SK-N-SH (cell line): Measurements from ENCODE around the gene XXYLT1.

Experiments
- EZH2phosphoT487 ChIP-seq: fragments of 200-600 bp; sonication (generic); IDR thresholded peaks from 2 replicates; pipeline ENCODE4 v1.6.1; 2017; ENCODE audit warnings: low read depth, mixed run types, mild to moderate bottlenecking, antibody characterized with exemption, moderate library complexity, borderline replicate concordance
- FOXM1 ChIP-seq: IDR thresholded peaks from 2 replicates; pipeline ENCODE4 v1.4.0; 2012; ENCODE audit warnings: low read depth, mild to moderate bottlenecking
- JUND ChIP-seq: IDR thresholded peaks from 2 replicates; pipeline ENCODE4 v1.4.0; 2012
- MXI1 ChIP-seq: IDR thresholded peaks from 2 replicates; pipeline ENCODE4 v1.6.1; 2012; ENCODE audit warnings: mild to moderate bottlenecking, low read depth, low read length, improper control_type of control experiment
- YY1 ChIP-seq: IDR thresholded peaks from 2 replicates; pipeline ENCODE4 v1.4.0; 2012; ENCODE audit warnings: low read depth, mild to moderate bottlenecking
- TF ChIP-seq, protein P1 (sequence below): fragments of 200-600 bp; sonication (generic); IDR thresholded peaks from 2 replicates; pipeline ENCODE4 v1.6.1; 2017; ENCODE audit warnings: antibody characterized with exemption, mild to moderate bottlenecking, moderate library complexity

DNA sequence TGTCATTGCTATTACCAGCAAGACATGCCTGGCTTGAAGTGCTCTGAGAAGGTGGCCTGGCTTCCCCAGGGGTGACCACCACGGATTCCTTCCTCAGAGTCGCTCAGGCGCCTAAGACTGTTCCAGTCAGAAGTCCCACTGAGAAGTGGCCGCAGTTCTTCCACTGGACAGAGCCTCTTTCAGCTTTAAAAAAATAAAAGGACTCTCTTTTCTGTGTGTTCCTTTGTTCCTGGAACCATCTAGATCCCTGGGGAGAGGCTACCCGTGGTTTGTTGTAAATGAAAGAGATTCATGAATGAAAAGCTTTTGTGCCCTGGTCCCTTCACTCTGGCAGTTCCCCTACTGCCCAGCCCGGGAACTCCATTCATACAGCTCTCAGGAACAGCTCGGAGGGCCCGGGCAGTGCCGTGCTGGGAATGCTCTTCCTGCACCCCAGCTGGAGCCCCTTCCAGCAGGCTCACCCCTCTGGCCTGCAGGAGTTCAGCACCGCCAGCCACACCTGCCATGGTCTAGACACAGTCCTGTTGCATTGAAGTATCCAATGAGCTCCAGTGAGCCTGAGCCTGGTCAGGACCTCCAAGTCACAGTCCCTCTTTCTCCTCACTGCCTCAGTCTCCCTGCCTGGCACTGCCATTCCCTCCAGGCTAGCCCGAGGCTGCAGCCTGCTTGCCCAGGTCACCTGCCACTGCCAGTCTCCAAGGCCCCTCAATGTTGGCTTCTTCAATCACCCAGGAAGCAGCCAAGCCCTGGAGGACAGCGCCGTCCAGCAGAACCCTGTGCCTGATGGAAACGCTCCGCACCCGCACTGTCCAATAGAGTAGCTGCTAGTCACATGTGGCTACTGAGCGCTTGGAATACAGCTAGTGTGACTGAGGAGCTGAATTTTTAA, 75.4 kb downstream of the XXYLT1 start:
- TF ChIP-seq, protein P1, sequence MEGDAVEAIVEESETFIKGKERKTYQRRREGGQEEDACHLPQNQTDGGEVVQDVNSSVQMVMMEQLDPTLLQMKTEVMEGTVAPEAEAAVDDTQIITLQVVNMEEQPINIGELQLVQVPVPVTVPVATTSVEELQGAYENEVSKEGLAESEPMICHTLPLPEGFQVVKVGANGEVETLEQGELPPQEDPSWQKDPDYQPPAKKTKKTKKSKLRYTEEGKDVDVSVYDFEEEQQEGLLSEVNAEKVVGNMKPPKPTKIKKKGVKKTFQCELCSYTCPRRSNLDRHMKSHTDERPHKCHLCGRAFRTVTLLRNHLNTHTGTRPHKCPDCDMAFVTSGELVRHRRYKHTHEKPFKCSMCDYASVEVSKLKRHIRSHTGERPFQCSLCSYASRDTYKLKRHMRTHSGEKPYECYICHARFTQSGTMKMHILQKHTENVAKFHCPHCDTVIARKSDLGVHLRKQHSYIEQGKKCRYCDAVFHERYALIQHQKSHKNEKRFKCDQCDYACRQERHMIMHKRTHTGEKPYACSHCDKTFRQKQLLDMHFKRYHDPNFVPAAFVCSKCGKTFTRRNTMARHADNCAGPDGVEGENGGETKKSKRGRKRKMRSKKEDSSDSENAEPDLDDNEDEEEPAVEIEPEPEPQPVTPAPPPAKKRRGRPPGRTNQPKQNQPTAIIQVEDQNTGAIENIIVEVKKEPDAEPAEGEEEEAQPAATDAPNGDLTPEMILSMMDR: no peak
- no peak for TF ChIP-seq FOXM1
- TF ChIP-seq EZH2phosphoT487: no peak
- no peak for TF ChIP-seq JUND
- TF ChIP-seq MXI1: no peak
- no peak for TF ChIP-seq YY1
